ENCODE results near the gene TP53AIP1.
A peak's percentile ranks its signal among the peaks of the same experiment; 100 is the strongest.

The TP53AIP1 gene

GRCh38 chr11:128897826-128898225 lies 44.8 kb downstream of the TP53AIP1 start:
- no CpG with 5 or more reads among the region's 1 CpG for WGBS, 2 experiments (ENCODE audit: insufficient coverage in 2 of 2)
- H3K4me3 ChIP-seq (ENCODE audit: extremely low read depth, insufficient read depth, low read length, poor library complexity, severe bottlenecking): no peak overlapping the region
- no peak overlapping the region for H3K27ac ChIP-seq (ENCODE audit: low read depth, low read length, severe bottlenecking)
- H3K4me1 ChIP-seq (ENCODE audit: control insufficient read depth, insufficient read depth, low read length, poor library complexity, severe bottlenecking): peaks cover 13% of the 10 kb centered on the region
- H3K9me3 ChIP-seq (ENCODE audit: control insufficient read depth, low read length): no peaks in the 10 kb centered on the region
- no peaks in the 10 kb centered on the region for H3K36me3 ChIP-seq (ENCODE audit: control insufficient read depth, insufficient read depth, low read length)

GRCh38 chr11:128896356-128896755 lies 46.3 kb downstream of the TP53AIP1 start:
- Histone ChIP-seq H3K4me3 (ENCODE audit: extremely low read depth, insufficient read depth, low read length, poor library complexity, severe bottlenecking) (no peak overlapping the region), H3K27ac (ENCODE audit: low read depth, low read length, severe bottlenecking) (no peak overlapping the region), H3K4me1 (ENCODE audit: control insufficient read depth, insufficient read depth, low read length, poor library complexity, severe bottlenecking) (no peaks in the 10 kb centered on the region), H3K36me3 (ENCODE audit: control insufficient read depth, insufficient read depth, low read length) (no peaks in the 10 kb centered on the region), H3K9me3 (ENCODE audit: control insufficient read depth, low read length) (no peaks in the 10 kb centered on the region)
- 80 to 100% methylated on average over 1 of the region's 2 CpGs for WGBS, 2 experiments (ENCODE audit: insufficient coverage in 2 of 2)

- Histone ChIP-seq H3K4me3 (ENCODE audit: extremely low read depth, insufficient read depth, low read length, poor library complexity, severe bottlenecking) (no peak overlapping the region), H3K4me1 (ENCODE audit: control insufficient read depth, insufficient read depth, low read length, poor library complexity, severe bottlenecking) (peaks cover under 1% of the 10 kb centered on the region), H3K9me3 (ENCODE audit: control insufficient read depth, low read length) (no peaks in the 10 kb centered on the region), H3K27ac (ENCODE audit: low read depth, low read length, severe bottlenecking) (no peak overlapping the region), H3K36me3 (ENCODE audit: control insufficient read depth, insufficient read depth, low read length) (no peaks in the 10 kb centered on the region)
- 88 to 94% methylated on average over 7 to 9 of the region's 9 CpGs for WGBS, 2 experiments (ENCODE audit: insufficient coverage in 2 of 2)
These were observed 47.1 kb downstream of the TP53AIP1 start for GRCh38 chr11:128895526-128895925.

- WGBS, 2 experiments (ENCODE audit: insufficient coverage in 2 of 2): 86 to 91% methylated on average over 4 to 5 of the region's 6 CpGs
- H3K9me3 ChIP-seq (ENCODE audit: control insufficient read depth, low read length): no peaks in the 10 kb centered on the region
- H3K27ac ChIP-seq (ENCODE audit: low read depth, low read length, severe bottlenecking): no peak overlapping the region
- H3K4me3 ChIP-seq (ENCODE audit: extremely low read depth, insufficient read depth, low read length, poor library complexity, severe bottlenecking): no peak overlapping the region
- H3K36me3 ChIP-seq (ENCODE audit: control insufficient read depth, insufficient read depth, low read length): no peaks in the 10 kb centered on the region
- peaks cover 8% of the 10 kb centered on the region for H3K4me1 ChIP-seq (ENCODE audit: control insufficient read depth, insufficient read depth, low read length, poor library complexity, severe bottlenecking)
These were observed 48.0 kb downstream of the TP53AIP1 start for GRCh38 chr11:128894685-128895084.

GRCh38 chr11:128894286-128894681 lies 48.4 kb downstream of the TP53AIP1 start:
- H3K4me3 ChIP-seq (ENCODE audit: extremely low read depth, insufficient read depth, low read length, poor library complexity, severe bottlenecking): no peak overlapping the region
- peaks cover 8% of the 10 kb centered on the region for H3K4me1 ChIP-seq (ENCODE audit: control insufficient read depth, insufficient read depth, low read length, poor library complexity, severe bottlenecking)
- no peaks in the 10 kb centered on the region for H3K9me3 ChIP-seq (ENCODE audit: control insufficient read depth, low read length)
- H3K27ac ChIP-seq (ENCODE audit: low read depth, low read length, severe bottlenecking): no peak overlapping the region
- 82 to 91% methylated on average over 3 of the region's 3 CpGs for WGBS, 2 experiments (ENCODE audit: insufficient coverage in 2 of 2)
- no peaks in the 10 kb centered on the region for H3K36me3 ChIP-seq (ENCODE audit: control insufficient read depth, insufficient read depth, low read length)

GRCh38 chr11:128893578-128894285 lies 48.9 kb downstream of the TP53AIP1 start:
- Histone ChIP-seq H3K36me3 (ENCODE audit: control insufficient read depth, insufficient read depth, low read length) (no peaks in the 10 kb centered on the region), H3K4me3 (ENCODE audit: extremely low read depth, insufficient read depth, low read length, poor library complexity, severe bottlenecking) (no peak overlapping the region), H3K9me3 (ENCODE audit: control insufficient read depth, low read length) (no peaks in the 10 kb centered on the region), H3K27ac (ENCODE audit: low read depth, low read length, severe bottlenecking) (no peak overlapping the region), H3K4me1 (ENCODE audit: control insufficient read depth, insufficient read depth, low read length, poor library complexity, severe bottlenecking) (peaks cover 8% of the 10 kb centered on the region)
- WGBS, 2 experiments (ENCODE audit: insufficient coverage in 2 of 2): 79 to 86% methylated on average over 7 to 8 of the region's 9 CpGs

GRCh38 chr11:128892866-128893565 lies 49.7 kb downstream of the TP53AIP1 start:
- no peaks in the 10 kb centered on the region for H3K36me3 ChIP-seq (ENCODE audit: control insufficient read depth, insufficient read depth, low read length)
- H3K27ac ChIP-seq (ENCODE audit: low read depth, low read length, severe bottlenecking): peak overlapping the region; percentile 5
- H3K9me3 ChIP-seq (ENCODE audit: control insufficient read depth, low read length): no peaks in the 10 kb centered on the region
- peaks cover 8% of the 10 kb centered on the region for H3K4me1 ChIP-seq (ENCODE audit: control insufficient read depth, insufficient read depth, low read length, poor library complexity, severe bottlenecking)
- H3K4me3 ChIP-seq (ENCODE audit: extremely low read depth, insufficient read depth, low read length, poor library complexity, severe bottlenecking): no peak overlapping the region
- WGBS, 2 experiments (ENCODE audit: insufficient coverage in 2 of 2): 91 to 100% methylated on average over 2 to 4 of the region's 4 CpGs

GRCh38 chr11:128891913-128892398 lies 50.7 kb downstream of the TP53AIP1 start:
- H3K9me3 ChIP-seq (ENCODE audit: control insufficient read depth, low read length): no peaks in the 10 kb centered on the region
- 29 to 54% methylated on average over 3 to 4 of the region's 6 CpGs for WGBS, 2 experiments (ENCODE audit: insufficient coverage in 2 of 2)
- no peak overlapping the region for H3K4me3 ChIP-seq (ENCODE audit: extremely low read depth, insufficient read depth, low read length, poor library complexity, severe bottlenecking)
- H3K27ac ChIP-seq (ENCODE audit: low read depth, low read length, severe bottlenecking): no peak overlapping the region
- no peaks in the 10 kb centered on the region for H3K36me3 ChIP-seq (ENCODE audit: control insufficient read depth, insufficient read depth, low read length)
- peaks cover 8% of the 10 kb centered on the region for H3K4me1 ChIP-seq (ENCODE audit: control insufficient read depth, insufficient read depth, low read length, poor library complexity, severe bottlenecking)

GRCh38 chr11:128890543-128891368 lies 51.9 kb downstream of the TP53AIP1 start, which contains the start of gene KCNJ5:
TSS of gene KCNJ5 (plus strand) at chr11:128891356. CDS start at chr11:128911274, 19,918 bp downstream.
- H3K27ac ChIP-seq (ENCODE audit: low read depth, low read length, severe bottlenecking): no peak within 1 kb of the TSS
- no peaks in the 10 kb centered on the region for H3K9me3 ChIP-seq (ENCODE audit: control insufficient read depth, low read length)
- H3K4me3 ChIP-seq (ENCODE audit: extremely low read depth, insufficient read depth, low read length, poor library complexity, severe bottlenecking): peak within 1 kb of the TSS; percentile 41
- no peaks in the 10 kb centered on the region for H3K36me3 ChIP-seq (ENCODE audit: control insufficient read depth, insufficient read depth, low read length)
- peaks cover 8% of the 10 kb centered on the region for H3K4me1 ChIP-seq (ENCODE audit: control insufficient read depth, insufficient read depth, low read length, poor library complexity, severe bottlenecking)
- 0 to 1% methylated on average over 55 to 59 of the region's 85 CpGs for WGBS, 2 experiments (ENCODE audit: insufficient coverage in 2 of 2)

- Histone ChIP-seq H3K4me1 (ENCODE audit: control insufficient read depth, insufficient read depth, low read length, poor library complexity, severe bottlenecking) (peaks cover 8% of the 10 kb centered on the region), H3K36me3 (ENCODE audit: control insufficient read depth, insufficient read depth, low read length) (no peaks in the 10 kb centered on the region), H3K4me3 (ENCODE audit: extremely low read depth, insufficient read depth, low read length, poor library complexity, severe bottlenecking) (peak overlapping the region; percentile 41), H3K9me3 (ENCODE audit: control insufficient read depth, low read length) (no peaks in the 10 kb centered on the region), H3K27ac (ENCODE audit: low read depth, low read length, severe bottlenecking) (no peak overlapping the region)
- WGBS, 2 experiments (ENCODE audit: insufficient coverage in 2 of 2): 0 to 10% methylated on average over 4 to 8 of the region's 9 CpGs
These were observed 52.5 kb downstream of the TP53AIP1 start for GRCh38 chr11:128890216-128890542.

Data from mesodermal cell (in vitro differentiated cells).